ENCODE data around the gene TIMM13. TPM values are rescaled to one million over a fixed set of nuclear protein-coding genes. Genes with fewer than 3 reads are reported as not detected.
"Not testable (repeated sequence)": the region's sequence is repeated elsewhere in the genome, so short reads cannot be mapped to it uniquely, and the experiment has no call there.

TIMM13 gene
- total RNA-seq, 1 experiment from 2014 or later = 81.8 TPM

DNA sequence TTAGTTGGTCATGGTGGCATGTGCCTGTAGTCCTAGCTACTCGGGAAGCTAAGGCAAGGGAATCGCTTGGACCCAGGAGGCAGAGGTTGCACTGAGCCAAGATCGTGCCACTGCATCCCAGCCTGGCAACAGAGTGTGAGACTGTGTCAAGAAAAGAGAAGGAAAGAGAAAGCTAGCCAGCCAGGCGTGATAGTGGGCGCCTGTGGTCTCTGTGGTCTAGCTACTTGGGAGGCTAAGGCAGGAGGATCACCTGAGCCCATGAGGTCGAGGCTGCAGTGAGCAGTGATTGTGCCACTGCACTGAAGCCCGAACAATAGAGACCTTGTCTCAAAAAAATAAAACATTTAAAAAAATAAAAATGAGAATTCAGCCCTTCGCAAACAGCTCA is 33.3 kb downstream of the TIMM13 start:
- no peak overlapping the region for H3K4me3 Mint-ChIP-seq (ENCODE audit: low read depth, unreplicated experiment)
- no peak for DNase-seq
- H3K27ac Mint-ChIP-seq (ENCODE audit: unreplicated experiment) = no peak overlapping the region
- H3K4me1 Mint-ChIP-seq (ENCODE audit: low read depth, unreplicated experiment) = peaks cover 8% of the 10 kb centered on the region
- TF ChIP-seq, protein P1, sequence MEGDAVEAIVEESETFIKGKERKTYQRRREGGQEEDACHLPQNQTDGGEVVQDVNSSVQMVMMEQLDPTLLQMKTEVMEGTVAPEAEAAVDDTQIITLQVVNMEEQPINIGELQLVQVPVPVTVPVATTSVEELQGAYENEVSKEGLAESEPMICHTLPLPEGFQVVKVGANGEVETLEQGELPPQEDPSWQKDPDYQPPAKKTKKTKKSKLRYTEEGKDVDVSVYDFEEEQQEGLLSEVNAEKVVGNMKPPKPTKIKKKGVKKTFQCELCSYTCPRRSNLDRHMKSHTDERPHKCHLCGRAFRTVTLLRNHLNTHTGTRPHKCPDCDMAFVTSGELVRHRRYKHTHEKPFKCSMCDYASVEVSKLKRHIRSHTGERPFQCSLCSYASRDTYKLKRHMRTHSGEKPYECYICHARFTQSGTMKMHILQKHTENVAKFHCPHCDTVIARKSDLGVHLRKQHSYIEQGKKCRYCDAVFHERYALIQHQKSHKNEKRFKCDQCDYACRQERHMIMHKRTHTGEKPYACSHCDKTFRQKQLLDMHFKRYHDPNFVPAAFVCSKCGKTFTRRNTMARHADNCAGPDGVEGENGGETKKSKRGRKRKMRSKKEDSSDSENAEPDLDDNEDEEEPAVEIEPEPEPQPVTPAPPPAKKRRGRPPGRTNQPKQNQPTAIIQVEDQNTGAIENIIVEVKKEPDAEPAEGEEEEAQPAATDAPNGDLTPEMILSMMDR (IDR thresholded peaks at IDR 0.05; ENCODE audit: unreplicated experiment) = no peak
- H3K36me3 Mint-ChIP-seq (ENCODE audit: insufficient read depth, unreplicated experiment) = no peaks in the 10 kb centered on the region
- H3K27me3 Mint-ChIP-seq (ENCODE audit: unreplicated experiment) = peaks cover 11% of the 10 kb centered on the region
- intact Hi-C loops (cut with micrococcal nuclease; ENCODE audit: unreplicated experiment) = loop anchor here (5.0 kb wide), 1 partner anchor 237 kb away; no protein-coding TSS in a partner anchor
- no peaks in the 10 kb centered on the region for H3K9me3 Mint-ChIP-seq (ENCODE audit: low read depth, unreplicated experiment)
- no TSS peak for BruUV-seq (replicated peaks)
- CTCF ChIA-PET = no interaction called here

DNA sequence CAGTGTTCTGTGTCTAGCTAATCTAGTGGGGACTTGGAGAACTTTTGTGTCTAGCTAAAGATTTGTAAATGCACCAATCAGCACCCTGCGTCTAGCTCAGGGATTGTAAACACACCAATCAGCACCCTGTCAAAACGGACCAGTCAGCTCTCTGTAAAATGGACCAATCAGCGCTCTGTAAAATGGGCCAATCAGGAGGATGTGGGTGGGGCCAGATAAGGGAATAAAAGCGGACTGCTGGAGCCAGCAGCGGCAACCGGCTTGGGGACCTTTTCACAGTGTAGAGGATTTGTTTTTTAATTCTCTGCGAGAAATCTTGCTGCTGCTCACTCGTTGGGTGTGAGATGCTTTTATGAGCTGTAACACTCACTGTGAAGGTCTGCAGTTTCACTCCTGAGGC is 34.5 kb downstream of the TIMM13 start:
- H3K27me3 Mint-ChIP-seq (ENCODE audit: unreplicated experiment) = peaks cover 11% of the 10 kb centered on the region
- not testable (repeated sequence) for H3K4me3 Mint-ChIP-seq (ENCODE audit: low read depth, unreplicated experiment); H3K27ac Mint-ChIP-seq (ENCODE audit: unreplicated experiment); H3K4me1 Mint-ChIP-seq (ENCODE audit: low read depth, unreplicated experiment); H3K36me3 Mint-ChIP-seq (ENCODE audit: insufficient read depth, unreplicated experiment); BruUV-seq (replicated peaks); DNase-seq; H3K9me3 Mint-ChIP-seq (ENCODE audit: low read depth, unreplicated experiment)
- CTCF ChIA-PET = interaction anchor here (0.6 to 1.1 kb wide), 2 partner anchors 218 to 301 kb away, joined by 3 read pairs; no protein-coding TSS in a partner anchor
- intact Hi-C loops (cut with micrococcal nuclease; ENCODE audit: unreplicated experiment) = loop anchor here (5.0 kb wide), 1 partner anchor 236 kb away; no protein-coding TSS in a partner anchor

DNA sequence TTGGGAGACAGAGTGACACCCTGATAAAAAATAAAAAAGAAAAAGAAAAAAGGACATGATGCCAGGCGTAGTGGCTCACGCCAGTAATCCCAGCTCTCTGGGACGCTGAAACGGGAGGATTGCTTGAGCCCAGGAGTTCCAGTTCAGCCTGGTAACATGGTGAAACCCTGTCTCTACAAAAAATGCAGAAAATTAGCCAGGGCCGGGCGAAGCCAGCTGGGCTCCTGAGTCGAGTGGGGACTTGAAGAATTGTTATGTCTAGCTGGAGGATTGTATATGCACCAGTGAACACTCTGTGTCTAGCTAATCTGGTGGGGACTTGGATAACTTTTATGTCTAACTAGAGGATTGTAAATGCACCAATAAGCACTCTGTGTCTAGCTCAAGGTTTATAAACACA is 35.0 kb downstream of the TIMM13 start:
- no peak overlapping the region for H3K4me3 Mint-ChIP-seq (ENCODE audit: low read depth, unreplicated experiment)
- peaks cover 8% of the 10 kb centered on the region for H3K4me1 Mint-ChIP-seq (ENCODE audit: low read depth, unreplicated experiment)
- no peak overlapping the region for H3K27ac Mint-ChIP-seq (ENCODE audit: unreplicated experiment)
- peaks cover 11% of the 10 kb centered on the region for H3K27me3 Mint-ChIP-seq (ENCODE audit: unreplicated experiment)
- CTCF ChIA-PET = interaction anchor here (1.1 kb wide), 1 partner anchor 219 kb away, joined by 3 read pairs; no protein-coding TSS in a partner anchor
- BruUV-seq (replicated peaks) = no TSS peak
- intact Hi-C loops (cut with micrococcal nuclease; ENCODE audit: unreplicated experiment) = loop anchor here (5.0 kb wide), 1 partner anchor 235 kb away; no protein-coding TSS in a partner anchor
- TF ChIP-seq, protein P1 (IDR thresholded peaks at IDR 0.05; ENCODE audit: unreplicated experiment) = no peak
- DNase-seq = no peak
- H3K36me3 Mint-ChIP-seq (ENCODE audit: insufficient read depth, unreplicated experiment) = peaks cover 4% of the 10 kb centered on the region
- no peaks in the 10 kb centered on the region for H3K9me3 Mint-ChIP-seq (ENCODE audit: low read depth, unreplicated experiment)

DNA sequence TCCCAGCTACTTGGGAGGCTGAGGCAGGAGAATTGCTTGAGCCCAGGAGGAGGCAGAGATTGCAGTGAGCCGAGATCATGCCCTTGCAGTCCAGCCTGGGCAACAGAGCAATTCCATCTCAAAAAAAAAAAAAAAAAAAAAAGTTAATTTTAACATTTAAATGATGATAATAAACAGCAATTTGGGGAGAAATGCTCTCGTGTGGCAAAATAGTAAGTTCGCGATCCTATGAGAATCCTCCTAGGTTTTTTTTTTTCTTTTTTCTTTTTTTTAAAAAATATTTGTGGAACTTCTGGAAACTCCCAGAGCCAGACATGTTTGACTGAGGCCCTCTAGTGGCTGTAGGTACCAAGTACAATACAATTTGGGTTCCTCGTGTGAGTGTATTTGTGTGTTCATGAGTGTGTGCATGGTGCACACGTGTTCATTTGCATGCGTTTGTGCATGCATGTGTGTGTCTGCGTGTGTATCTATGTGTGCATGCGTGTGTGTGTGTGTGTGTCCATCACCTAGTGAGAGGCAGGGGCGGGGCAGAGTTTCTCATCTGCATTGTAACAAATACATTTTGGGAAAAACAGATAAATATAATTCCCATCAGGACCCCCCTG is 36.2 kb downstream of the TIMM13 start:
- intact Hi-C loops (cut with micrococcal nuclease; ENCODE audit: unreplicated experiment) = loop anchor here (5.0 kb wide), 1 partner anchor 234 kb away; no protein-coding TSS in a partner anchor

More for the DNA sequence above, 36.2 kb downstream of the TIMM13 start:
- Mint-ChIP-seq H3K9me3 (ENCODE audit: low read depth, unreplicated experiment) (no peaks in the 10 kb centered on the region), H3K4me1 (ENCODE audit: low read depth, unreplicated experiment) (peaks cover 8% of the 10 kb centered on the region), H3K36me3 (ENCODE audit: insufficient read depth, unreplicated experiment) (peaks cover 7% of the 10 kb centered on the region), H3K27ac (ENCODE audit: unreplicated experiment) (no peak overlapping the region), H3K4me3 (ENCODE audit: low read depth, unreplicated experiment) (no peak overlapping the region), H3K27me3 (ENCODE audit: unreplicated experiment) (peaks cover 11% of the 10 kb centered on the region)
- DNase-seq = peak; percentile 30
- BruUV-seq (replicated peaks) = no TSS peak
- CTCF ChIA-PET = interaction anchor here (0.6 to 0.7 kb wide), 2 partner anchors 10 to 27 kb away, joined by 3 read pairs; no protein-coding TSS in a partner anchor
- TF ChIP-seq, protein P1 (IDR thresholded peaks at IDR 0.05; ENCODE audit: unreplicated experiment) = peak; percentile 46
